GM21360 (cell line): ENCODE data around the gene ZNF808.
A peak's percentile ranks its signal among the peaks of the same experiment; 100 is the strongest.
"Not testable (repeated sequence)": the region's sequence is repeated elsewhere in the genome, so short reads cannot be mapped to it uniquely, and the experiment has no call there.

ENCODE experiments used
- ATAC-seq: cut with Tn5 transposase; IDR thresholded peaks from one replicate; pipeline ENCODE4 v1.9.1; 2021; ENCODE audit warnings: mild to moderate bottlenecking, moderate library complexity; ENCODE audit not compliant: unreplicated experiment

Gene ZNF808

DNA sequence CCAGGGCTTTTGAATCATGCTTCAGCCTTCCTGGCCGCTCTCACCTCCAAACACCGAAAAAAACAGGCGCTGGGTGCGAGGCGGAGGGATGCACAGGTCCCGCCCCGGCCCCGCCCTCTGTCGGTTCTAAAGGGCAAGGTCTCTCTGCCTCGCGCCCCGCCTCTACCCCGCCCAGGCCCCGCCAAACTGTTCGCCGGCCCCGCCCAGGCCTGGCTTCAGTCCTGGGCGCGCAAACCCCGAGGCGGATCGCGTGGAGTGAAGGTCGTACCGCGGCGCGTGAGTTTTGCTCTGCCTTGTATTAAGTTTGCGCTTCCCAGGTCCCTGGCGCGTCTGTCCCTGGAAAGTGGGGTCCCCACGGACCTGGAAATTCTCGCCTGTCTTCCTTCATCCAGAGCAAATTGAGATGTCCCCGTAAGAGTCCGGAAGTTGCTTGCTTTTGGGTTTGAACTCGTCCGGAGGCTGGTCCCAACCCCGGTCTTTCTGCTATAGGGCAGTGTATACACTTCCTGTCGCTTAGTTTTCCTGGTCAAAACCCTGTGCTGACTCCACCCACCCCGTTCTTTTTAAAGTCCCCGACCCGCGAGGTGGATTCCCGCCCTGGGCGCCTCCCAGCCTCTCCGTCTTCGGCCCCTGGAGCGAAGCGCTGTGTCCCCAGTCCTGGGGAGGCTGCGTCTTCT, 8.4 kb downstream of the ZNF808 start:
- peak; percentile 85 for ATAC-seq

DNA sequence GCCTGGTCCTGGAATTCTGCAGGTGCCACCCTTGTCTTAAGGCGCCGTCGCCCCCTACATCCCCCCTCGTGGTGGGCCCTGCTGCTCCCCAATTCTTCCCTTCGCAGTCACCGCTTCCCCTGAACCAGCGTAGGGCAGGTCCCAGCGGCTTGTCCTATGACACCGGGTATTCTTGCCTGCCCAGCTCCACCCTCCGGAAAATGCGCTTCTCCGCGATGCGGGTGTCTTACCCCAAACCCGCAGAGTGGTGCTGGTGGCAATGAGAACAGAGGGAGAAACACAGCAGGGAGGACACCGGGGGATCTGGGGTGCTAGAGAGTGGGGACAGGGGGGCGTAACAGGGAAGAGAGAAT, 9.0 kb downstream of the ZNF808 start:
- ATAC-seq: peak; percentile 16

DNA sequence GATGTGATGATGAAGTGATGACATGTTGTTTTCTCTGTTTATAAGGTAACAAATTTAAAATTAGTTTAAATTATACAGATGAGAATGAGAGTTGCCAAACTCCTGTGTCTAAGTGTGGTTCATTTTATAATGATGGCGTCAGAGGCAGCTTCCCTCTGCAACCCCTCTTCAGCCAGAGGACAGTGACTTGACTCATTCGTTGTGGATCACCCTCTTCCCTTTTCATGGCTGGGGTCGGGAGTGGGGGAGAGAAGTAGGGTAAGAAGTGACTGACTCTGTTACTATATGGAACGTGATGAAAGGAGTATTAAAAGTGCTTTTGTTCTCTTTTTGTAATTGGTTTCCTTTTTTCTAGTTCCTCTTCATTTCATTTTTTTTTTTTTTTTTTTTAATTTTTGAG, 11.3 kb downstream of the ZNF808 start:
- not testable (repeated sequence) for ATAC-seq

DNA sequence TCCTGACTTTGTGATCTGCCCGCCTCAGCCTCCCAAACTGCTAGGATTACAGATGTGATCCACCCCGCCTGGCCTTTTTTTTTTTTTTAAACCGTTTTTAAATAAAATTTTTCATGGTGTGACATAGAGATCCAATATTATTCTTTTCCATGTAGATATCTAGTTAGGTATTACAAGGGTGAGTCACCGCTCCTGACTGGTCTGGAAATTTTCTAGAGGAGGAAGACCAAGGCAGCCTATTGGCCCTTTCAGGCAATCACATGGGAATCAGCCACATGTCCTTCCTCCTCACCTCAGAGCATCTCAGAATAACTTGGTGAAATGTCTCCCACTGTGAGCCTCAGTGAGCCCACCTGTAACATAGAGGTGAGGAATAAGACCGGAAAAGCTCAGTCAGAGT, 13.7 kb downstream of the ZNF808 start:
- not testable (repeated sequence) for ATAC-seq

DNA sequence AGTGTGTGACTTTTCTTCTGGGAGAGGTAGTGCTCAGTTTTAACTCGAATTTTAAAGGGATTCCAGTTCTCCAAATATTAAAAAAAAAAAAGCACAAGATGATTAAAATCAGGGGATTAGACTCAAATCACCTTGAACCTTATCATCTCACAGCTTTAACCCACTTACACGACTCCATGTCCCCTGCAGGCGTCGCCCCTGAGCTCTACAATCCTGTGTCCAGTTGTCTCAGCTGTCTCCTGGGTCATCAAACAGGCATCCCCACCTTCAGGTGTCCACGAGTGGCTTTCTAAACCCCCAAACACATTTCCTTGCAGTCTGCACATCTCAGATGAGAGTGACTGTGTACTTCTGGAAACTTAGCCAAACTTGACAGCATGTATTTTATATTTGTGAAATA, 14.1 kb downstream of the ZNF808 start:
- no peak for ATAC-seq

DNA sequence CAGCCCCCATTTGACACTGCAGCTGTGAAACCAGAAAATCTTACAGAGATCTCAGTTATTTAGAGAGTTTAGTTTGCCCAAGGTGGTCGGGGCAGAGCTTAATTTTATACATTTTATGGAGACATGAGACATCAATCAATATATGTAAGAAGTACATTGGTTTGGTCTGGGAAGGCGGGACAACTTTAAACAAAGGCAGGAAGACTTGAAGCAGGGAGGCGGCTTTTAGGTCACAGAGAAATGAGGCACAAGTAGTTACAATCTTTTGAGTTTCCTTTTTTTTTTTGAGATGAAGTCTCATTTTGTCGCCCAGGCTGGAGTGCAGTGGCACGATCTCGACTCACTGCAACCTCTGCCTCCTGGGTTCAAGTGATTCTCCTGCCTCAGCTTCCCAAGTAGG, 15.1 kb downstream of the ZNF808 start:
- ATAC-seq: not testable (repeated sequence)

DNA sequence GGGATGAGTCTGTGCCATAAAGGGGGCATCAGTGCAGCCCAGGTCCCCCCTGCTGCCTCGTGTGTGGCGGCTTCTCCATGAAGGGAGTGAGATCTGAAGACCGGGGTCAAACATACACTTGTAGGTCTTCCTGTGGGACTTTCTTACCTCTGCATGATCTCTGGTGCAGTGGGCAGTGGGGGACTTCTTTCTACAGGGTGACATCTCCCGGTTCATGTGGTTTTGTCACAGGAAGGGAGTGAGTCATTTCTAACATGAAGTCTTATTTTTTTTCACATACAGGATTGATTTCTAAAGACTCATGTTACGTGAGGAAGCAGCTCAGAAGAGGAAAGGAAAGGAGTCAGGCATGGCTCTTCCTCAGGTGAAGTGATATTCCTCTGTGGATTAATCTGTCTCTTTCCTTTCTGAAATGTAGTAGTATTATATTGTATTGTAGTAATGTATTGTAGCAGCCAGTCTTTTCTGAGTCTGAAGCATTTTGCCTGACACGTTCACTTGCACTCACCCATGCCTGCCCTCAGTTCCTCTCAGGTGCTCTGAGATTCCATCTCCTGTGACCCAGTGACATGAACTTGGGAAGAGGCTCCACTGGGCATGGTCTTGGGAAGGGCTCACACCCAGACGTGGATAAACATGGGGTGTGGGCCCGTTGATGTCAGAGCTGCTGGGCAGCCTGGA, 15.7 kb downstream of the ZNF808 start:
- no peak for ATAC-seq

DNA sequence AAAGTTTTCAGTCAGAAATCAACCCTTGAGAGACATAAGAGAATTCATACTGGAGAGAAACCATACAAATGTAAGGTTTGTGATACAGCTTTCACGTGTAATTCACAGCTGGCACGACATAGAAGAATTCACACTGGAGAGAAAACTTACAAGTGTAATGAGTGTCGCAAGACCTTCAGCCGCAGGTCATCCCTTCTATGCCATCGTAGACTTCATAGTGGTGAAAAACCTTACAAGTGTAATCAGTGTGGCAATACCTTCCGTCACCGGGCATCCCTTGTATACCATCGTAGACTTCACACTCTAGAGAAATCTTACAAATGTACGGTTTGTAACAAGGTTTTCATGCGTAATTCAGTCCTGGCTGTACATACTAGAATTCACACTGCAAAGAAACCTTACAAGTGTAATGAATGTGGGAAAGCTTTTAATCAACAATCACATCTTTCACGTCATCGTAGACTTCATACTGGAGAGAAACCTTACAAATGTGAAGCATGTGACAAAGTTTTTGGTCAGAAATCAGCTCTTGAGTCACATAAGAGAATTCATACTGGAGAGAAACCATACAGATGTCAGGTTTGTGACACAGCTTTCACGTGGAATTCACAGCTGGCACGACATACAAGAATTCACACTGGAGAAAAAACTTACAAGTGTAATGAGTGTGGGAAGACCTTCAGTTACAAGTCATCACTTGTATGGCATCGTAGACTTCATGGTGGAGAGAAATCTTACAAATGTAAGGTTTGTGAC, 26.9 kb downstream of the ZNF808 start:
- ATAC-seq: no peak

DNA sequence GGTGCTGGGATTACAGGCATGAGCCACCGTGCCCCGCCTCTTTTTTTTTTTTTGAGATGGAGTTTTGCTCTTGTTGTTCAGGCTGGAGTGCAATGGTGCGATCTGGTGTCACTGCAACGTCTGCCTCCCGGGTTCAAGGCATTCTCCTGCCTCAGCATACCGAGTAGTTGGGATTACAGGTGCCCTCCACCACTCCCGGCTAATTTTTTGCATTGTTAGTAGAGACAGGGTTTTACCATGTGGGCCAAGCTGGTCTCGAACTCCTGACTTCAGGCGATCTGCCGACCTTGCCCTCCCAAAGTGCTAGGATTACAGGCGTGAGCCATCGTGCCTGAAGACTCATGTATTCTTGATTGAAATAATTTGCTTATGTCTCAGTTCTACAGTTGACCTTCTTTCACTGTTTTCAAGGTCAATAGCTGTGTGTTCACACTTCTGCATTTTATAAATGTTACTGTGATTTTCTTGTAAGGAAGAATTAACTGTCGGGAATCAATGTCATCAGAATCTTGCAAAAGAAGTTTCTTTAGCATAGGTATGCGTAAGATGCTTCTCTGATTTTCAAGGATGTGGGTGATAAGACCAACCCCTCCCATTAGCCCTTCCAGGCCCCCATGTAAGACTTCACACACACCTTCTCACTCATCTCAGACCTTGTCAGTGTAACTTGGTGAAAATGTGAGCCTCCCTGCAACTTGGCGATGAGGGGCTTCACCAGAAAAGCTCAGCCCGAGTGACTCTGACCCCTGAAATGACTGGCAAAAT, 29.9 kb downstream of the ZNF808 start:
- no peak for ATAC-seq

DNA sequence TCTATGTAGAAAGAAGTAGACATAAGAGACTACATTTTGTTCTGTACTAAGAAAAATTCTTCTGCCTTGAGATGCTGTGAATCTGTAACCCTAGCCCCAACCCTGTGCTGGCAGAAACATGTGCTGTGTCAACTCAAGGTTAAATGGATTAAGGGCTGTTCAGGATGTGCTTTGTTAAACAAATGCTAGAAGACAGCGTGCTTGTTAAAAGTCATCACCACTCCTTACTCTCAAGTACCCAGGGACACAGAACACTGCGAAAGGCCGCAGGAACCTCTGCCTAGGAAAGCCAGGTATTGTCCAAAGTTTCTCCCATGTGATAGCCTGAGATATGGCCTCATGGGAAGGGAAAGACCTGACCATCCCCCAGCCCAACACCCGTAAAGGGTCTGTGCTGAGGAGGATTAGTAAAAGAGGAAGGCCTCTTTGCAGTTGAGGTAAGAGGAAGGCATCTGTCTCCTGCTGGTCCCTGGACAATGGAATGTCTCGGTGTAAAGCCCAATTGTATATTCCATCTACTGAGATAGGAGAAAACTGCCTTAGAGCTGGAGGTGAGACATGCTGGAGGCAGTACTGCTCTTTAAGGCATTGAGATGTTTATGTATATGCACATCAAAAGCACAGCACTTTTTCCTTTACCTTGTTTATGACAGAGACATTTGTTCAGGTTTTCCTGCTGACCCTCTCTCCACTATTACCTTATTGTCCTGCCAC, 31.4 kb downstream of the ZNF808 start:
- not testable (repeated sequence) for ATAC-seq

DNA sequence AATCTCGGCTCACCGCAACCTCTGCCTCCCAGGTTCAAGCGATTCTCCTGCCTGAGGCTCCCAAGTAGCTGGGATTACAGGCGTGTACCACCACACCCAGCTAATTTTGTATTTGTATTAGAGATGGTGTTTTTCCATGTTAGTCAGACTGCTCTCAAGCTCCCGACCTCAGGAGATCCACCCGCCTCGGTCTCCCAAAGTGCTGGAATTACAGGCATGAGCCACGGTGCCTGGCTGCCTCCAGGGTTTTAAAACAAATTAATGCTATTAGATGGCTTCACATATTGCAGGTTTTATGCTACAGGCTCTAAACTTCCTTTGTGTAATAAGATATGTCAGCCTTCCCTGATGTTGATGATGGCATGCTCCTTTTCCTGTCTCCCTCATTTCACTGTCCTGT, 34.1 kb downstream of the ZNF808 start:
- ATAC-seq: not testable (repeated sequence)

DNA sequence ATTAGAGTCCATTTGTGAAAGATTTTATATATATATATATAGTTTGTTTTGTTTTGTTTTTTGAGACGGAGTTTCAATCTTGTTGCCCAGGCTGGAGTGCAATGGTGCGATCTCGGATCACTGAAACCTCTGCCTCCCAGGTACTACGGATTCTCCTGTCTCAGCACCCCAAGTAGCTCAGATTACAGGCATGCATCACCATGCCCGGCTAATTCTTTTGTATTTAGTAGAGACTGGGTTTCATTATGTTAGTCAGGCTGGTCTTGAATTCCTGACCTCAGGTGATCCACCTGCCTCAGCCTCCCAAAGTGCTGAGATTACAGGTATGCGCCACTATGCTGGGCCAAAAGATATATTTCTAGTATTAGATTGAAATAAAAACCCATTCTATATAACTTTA, 38.7 kb downstream of the ZNF808 start:
- no peak for ATAC-seq

DNA sequence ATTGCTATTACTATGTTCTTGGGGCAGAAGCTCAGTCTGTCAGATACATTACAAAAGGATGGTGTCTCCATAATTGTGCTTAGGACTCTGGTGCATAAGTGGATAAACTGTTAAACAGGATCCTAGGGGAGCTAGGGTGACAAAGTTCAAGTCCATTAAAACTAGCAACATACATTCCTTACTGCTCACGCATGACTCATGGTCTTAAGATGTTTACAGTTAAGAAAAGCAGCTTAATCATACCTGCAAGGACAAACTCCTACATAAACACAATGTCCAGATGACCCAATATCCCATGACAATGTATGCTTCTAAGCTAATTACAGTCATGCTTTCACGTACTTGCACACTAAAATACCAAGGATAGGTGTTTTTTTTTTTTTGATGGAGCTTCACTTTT, 39.1 kb downstream of the ZNF808 start:
- ATAC-seq: no peak

DNA sequence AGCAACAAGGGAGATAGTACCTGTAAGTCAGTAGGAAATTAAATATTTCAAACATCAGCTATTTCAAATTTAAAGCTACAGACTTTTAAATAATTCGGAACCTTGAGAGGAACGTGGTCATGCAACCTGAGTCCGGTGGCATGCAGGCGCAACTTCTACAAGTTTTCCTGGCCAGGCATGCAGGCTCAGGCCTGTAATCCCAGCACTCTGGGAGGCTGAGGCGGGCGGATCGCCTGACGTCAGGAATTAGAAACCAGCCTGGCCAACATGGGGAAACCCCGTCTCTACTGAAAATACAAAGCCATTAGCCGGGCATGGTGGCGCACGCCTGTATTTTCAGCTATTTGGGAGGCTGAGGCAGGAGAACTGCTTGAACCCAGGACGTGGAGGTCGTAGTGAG, 40.5 kb downstream of the ZNF808 start:
- no peak for ATAC-seq

DNA sequence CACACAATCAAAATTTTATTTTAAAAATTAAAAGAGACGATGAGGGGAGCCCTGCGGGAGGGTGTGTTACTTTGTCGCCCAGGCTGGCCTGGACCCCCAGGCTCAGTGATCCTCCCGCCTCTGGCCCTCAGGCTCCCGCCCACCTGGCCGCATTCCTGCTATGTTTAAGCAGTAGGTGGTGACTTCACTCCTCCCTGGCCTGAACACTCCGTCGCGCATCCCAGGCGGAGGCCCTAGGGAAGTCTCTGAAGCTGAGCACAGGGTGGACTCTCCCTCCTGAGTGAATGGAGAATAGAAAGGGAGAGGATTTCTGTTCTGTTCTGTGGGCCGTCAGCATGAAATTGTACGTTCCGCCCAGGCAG, 42.2 kb downstream of the ZNF808 start:
- ATAC-seq: not testable (repeated sequence)

DNA sequence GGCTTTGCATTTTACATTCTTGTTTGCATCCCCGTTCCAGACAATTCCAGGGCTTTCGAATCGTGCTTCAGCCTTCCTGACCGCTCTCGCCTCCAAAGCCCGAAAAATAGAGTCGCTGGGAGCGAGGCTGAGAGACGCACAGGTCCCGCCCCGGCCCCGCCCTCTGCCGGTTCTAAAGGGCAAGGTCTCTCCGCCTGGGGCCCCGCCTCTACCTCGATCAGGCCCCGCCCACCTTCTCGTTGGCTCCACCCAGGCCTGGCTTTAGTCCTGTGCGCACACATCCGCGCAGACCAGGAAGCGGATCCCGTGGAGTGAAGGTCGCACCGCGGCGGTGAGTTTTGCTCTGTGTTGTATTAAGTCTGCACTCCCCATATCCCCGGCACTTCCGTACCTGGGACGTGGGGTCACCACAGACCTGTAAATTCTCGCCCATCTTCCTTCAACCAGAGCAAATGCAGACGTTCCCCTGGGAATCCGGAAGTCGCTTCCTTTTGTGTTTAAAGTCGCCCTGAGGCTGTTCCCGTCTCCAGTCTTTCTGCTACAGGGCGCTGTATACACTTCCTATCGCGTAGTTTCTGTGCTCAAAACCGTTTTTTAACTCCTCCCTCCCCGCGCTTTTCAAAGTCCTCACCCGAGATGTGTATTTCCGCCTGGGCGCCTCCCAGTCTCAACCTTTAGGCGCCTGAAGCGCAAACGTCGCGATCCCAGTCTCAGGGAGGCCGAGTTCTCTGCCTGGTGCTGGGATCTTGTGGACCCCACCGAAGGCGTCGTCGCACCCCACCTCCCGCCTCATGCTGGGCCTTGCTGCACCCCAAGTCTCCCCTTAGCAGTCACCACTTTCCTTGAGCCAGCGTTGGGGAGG, 42.8 kb downstream of the ZNF808 start, which contains the start of gene ZNF701:
ZNF701 (plus strand) TSS at position 288 of the 862 bp plus-strand sequence. CDS start 3,861 bp downstream, outside the sequence.
- peak; percentile 86 for ATAC-seq

DNA sequence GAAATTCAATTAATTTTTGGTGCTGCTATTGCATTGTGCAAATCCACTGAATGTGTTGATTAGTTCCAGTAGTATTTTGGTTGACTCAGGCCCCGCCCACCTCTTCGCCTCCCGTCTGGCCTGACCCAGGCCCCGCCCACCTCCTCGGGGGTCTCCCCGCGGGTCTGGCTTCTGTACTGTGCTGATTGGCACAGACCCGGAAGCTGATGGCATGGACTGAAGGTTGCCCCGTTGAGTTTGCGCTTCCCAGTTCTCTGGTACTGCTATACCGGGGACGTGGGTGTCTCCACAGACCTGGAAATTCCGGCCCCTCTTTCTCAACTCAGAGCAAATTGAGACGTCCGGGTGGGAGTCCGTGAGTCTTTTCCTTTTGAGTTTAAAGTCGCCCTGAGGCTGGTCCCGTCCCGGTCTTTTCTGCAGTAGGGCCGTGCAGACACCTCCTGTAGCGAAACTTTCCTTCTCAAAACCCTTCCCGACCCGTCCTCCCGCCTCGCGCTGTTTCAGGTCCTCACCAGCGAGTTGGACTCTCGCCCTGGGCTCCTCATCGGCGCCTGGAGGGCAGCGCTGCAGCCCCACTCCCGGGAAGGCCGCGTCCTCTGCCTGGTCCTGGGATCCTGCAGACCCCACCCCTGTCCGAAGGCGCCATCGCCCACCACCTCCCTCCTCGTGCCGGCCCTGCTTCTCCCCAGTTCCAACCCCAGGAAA, 57.4 kb downstream of the ZNF808 start:
- ATAC-seq: no peak

DNA sequence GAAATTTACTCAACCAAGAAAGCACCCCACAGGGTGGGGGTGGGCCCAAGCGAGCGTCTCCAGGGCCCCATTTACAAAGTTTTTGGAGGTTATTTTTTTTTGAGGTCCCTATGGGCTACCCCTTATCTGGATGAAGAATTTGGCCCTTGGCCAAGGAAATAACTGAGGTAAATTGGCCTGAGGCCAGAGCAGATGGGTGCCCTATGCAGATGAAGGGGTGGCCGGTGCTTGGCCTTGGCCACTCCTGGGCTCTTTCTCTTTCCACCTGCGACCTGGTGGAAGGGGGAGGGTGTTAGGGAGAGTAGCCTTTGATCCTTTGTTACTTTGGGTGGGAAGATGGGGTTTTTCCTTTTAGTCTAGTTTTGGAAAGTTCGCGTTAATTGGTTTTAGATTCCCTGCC, 58.1 kb downstream of the ZNF808 start:
- no peak for ATAC-seq

DNA sequence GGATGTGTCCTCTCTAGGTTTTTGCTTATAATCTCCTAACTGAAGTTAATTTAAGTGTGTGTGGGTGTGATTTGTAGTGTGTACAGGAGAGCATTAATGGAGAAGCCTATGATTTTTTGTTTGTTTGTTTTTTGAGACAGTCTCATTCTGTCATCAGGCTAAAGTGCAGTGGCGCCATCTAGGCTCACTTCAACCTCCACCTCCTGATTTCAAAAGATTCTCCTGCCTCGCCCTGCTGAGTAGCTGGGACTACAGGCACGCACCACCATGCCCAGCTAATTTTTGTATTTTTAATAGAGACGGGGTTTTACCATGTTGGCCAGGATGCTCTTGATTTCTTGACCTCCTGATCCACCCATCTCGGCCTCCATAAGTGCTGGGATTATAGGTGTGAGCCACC, 63.3 kb downstream of the ZNF808 start:
- ATAC-seq: no peak
